Fibroblast of skin of left biceps (primary cell): ENCODE results near the gene RPL13A.
A peak's percentile ranks its signal among the peaks of the same experiment; 100 is the strongest.

Experiments used
- DNase-seq, 2 experiments: peaks; one replicate each; pipeline ENCODE4 v3.0.0-alpha.2; 2013; ENCODE audit warnings: low read depth in 2 of 2

Gene RPL13A

GRCh38 chr19:49486232-49486631 lies 1.2 kb upstream of the RPL13A start:
- no peak for DNase-seq

- no peak for DNase-seq
These were observed 615 bp upstream of the RPL13A start for GRCh38 chr19:49486710-49487276.

- no peak for DNase-seq
These were observed 846 bp downstream of the RPL13A start for GRCh38 chr19:49488046-49488862.

GRCh38 chr19:49488863-49489537 lies 1.6 kb downstream of the RPL13A start:
- DNase-seq = no peak

- no peak for DNase-seq
These were observed 2.3 kb downstream of the RPL13A start for GRCh38 chr19:49489601-49490167.

GRCh38 chr19:49490287-49491029 lies 3.0 kb downstream of the RPL13A start:
- DNase-seq = no peak

- no peak for DNase-seq
These were observed 3.8 kb downstream of the RPL13A start for GRCh38 chr19:49491030-49491803.

- no peak for DNase-seq
These were observed 4.6 kb downstream of the RPL13A start for GRCh38 chr19:49491804-49492572.

- DNase-seq = no peak
These were observed 5.4 kb downstream of the RPL13A start for GRCh38 chr19:49492573-49493405.

GRCh38 chr19:49496574-49497008 lies 9.2 kb downstream of the RPL13A start:
- DNase-seq = no peak

GRCh38 chr19:49497047-49497788 lies 9.8 kb downstream of the RPL13A start:
- no peak for DNase-seq

GRCh38 chr19:49497789-49498103 lies 10.3 kb downstream of the RPL13A start:
- no peak for DNase-seq

- DNase-seq = no peak
These were observed 11.1 kb downstream of the RPL13A start for GRCh38 chr19:49498475-49498874.

GRCh38 chr19:49499030-49499670 lies 11.7 kb downstream of the RPL13A start:
- DNase-seq = no peak

- peak; percentile 59 to 63 for DNase-seq
These were observed 15.6 kb downstream of the RPL13A start for GRCh38 chr19:49502866-49503581.

GRCh38 chr19:49503582-49503962 lies 16.2 kb downstream of the RPL13A start:
- DNase-seq = no peak

- DNase-seq = no peak
These were observed 19.2 kb downstream of the RPL13A start for GRCh38 chr19:49506575-49507105.
